GM12878 (cell line): ENCODE results near the gene UFC1. TPM values are rescaled to one million over a fixed set of nuclear protein-coding genes. Genes with fewer than 3 reads are reported as not detected.

ENCODE experiments used
- ATAC-seq: fragments of 200-7000 bp; cut with Tn5 transposase; 3 replicates; pipeline ENCODE4 v1.9.1; 2020; ENCODE audit warnings: mild to moderate bottlenecking, moderate library complexity
- BruUV-seq: library from RNA; stranded (reverse); fragments of 400-500 nt; replicated peaks from 2 replicates; lab custom pipeline; 2021; lab: Mats Ljungman, UMichigan
- CTCF ChIA-PET: fragments of 300-600 bp; sonication (Branson Sonifier 250); formaldehyde crosslinking; extraction: SDS; loops from one replicate; lab custom pipeline; 2021; ENCODE audit warnings: inconsistent platforms; lab: Yijun Ruan, JAX
- POLR2A ChIA-PET: fragments of 350-600 bp; formaldehyde crosslinking; extraction: SDS; loops from one replicate; lab custom pipeline; 2021; ENCODE audit warnings: inconsistent platforms; lab: Charles Lee
- RAD21 ChIA-PET: fragments of 300-600 bp; sonication (Branson Sonifier 250); formaldehyde crosslinking; loops from one replicate; lab custom pipeline; 2023; ENCODE audit warnings: antibody characterized with exemption; ENCODE audit not compliant: unreplicated experiment; lab: Charles Lee
- SMC1A ChIA-PET: fragments of 300-600 bp; sonication (Branson Sonifier 250); formaldehyde crosslinking; loops from one replicate; lab custom pipeline; 2023; ENCODE audit not compliant: unreplicated experiment, uncharacterized antibody; lab: Charles Lee
- DNase-seq: peaks from one replicate; pipeline ENCODE4 v3.0.0-alpha.2; 2011; ENCODE audit warnings: low read depth, low spot score
- FAIRE-seq: peaks from 3 replicates; lab custom pipeline; 2011; peaks lifted over from hg19 to GRCh38; lab: Jason Lieb, UNC
- H2AFZ ChIP-seq: 2 replicates; pipeline ENCODE4 v1.6.0; 2011; ENCODE audit warnings: low read depth, low read length, control low read depth; ENCODE audit not compliant: control insufficient read depth
- H3K27ac ChIP-seq: 2 replicates; pipeline ENCODE4 v1.5.1; 2011; ENCODE audit warnings: control low read depth; ENCODE audit not compliant: control insufficient read depth, insufficient read depth
- H3K27me3 ChIP-seq, 2 experiments: replicated peaks in 1 of 2; 2 replicates each; pipeline versions ENCODE4 v1.6.0 to v1.6.1; 2011; ENCODE audit warnings: low read length in 1 of 2; ENCODE audit not compliant: control insufficient read depth in 2 of 2, insufficient read depth in 2 of 2
- H3K36me3 ChIP-seq, 2 experiments: 2 replicates each; pipeline ENCODE4 v1.5.1; 2011; ENCODE audit warnings: low read length in 1 of 2; ENCODE audit not compliant: control insufficient read depth in 2 of 2, insufficient read depth in 2 of 2
- H3K4me1 ChIP-seq: 2 replicates; pipeline ENCODE4 v1.6.1; 2011; ENCODE audit warnings: mild to moderate bottlenecking, low read length, moderate library complexity, mixed read lengths; ENCODE audit not compliant: control insufficient read depth, insufficient read depth
- H3K4me2 ChIP-seq: 2 replicates; pipeline ENCODE4 v1.6.0; 2011; ENCODE audit warnings: control low read depth; ENCODE audit not compliant: control insufficient read depth, insufficient read depth
- H3K4me3 ChIP-seq: fragments of 200-600 bp; sonication (generic); 2 replicates; pipeline ENCODE4 v1.5.1; 2016
- H3K79me2 ChIP-seq: 2 replicates; pipeline ENCODE4 v1.6.0; 2011; ENCODE audit warnings: low read length; ENCODE audit not compliant: control insufficient read depth, insufficient read depth
- H3K9ac ChIP-seq: 2 replicates; pipeline ENCODE4 v1.8.0; 2011; ENCODE audit warnings: low read length, control low read depth, mixed read lengths; ENCODE audit not compliant: control insufficient read depth, insufficient read depth
- H3K9me3 ChIP-seq: replicated peaks from 3 replicates; pipeline ENCODE4 v1.5.1; 2011; ENCODE audit warnings: mild to moderate bottlenecking, low read length; ENCODE audit not compliant: control insufficient read depth, insufficient read depth
- H4K20me1 ChIP-seq: 2 replicates; pipeline ENCODE4 v1.6.0; 2011; ENCODE audit not compliant: control insufficient read depth, insufficient read depth
- ATF2 ChIP-seq: IDR thresholded peaks from 2 replicates; pipeline ENCODE4 v1.6.1; 2012; ENCODE audit warnings: low read length, inconsistent platforms
- JUND ChIP-seq: IDR thresholded peaks from 2 replicates; pipeline ENCODE4 v1.6.1; 2012; ENCODE audit warnings: low read depth, mild to moderate bottlenecking, low read length, improper control_type of control experiment, moderate library complexity
- LARP7 ChIP-seq: fragments of 450-650 bp; IDR thresholded peaks from 2 replicates; pipeline ENCODE4 v1.6.1; 2017; ENCODE audit warnings: mild to moderate bottlenecking
- POLR2AphosphoS2 ChIP-seq: IDR thresholded peaks from 2 replicates; pipeline ENCODE4 v1.6.1; 2011; ENCODE audit warnings: low read depth, mild to moderate bottlenecking, low read length, improper control_type of control experiment, moderate library complexity
- ZBTB33 ChIP-seq: fragments of 450-650 bp; IDR thresholded peaks from 2 replicates; pipeline ENCODE4 v1.6.1; 2017; ENCODE audit warnings: mild to moderate bottlenecking
- WGBS: methylation state at CpG from one replicate; pipeline ENCODE4 v1.1.6; 2016; ENCODE audit warnings: low lambda C conversion rate; ENCODE audit not compliant: insufficient replicate concordance, insufficient coverage; ENCODE audit errors: missing lambda C conversion rate; 5-methylcytosine and 5-hydroxymethylcytosine counted together
- in situ Hi-C: fragments of 300-500 bp; cut with MboI; formaldehyde crosslinking; loops from 9 replicates; pipeline ENCODE4 v1.14.3; 2018; ENCODE audit warnings: mixed read lengths
- intact Hi-C: fragments of 100-400 bp; cut with micrococcal nuclease; formaldehyde crosslinking; loops from one replicate; pipeline ENCODE4 v1.14.2; 2022; ENCODE audit not compliant: unreplicated experiment
- polyA plus RNA-seq, 11 experiments: library from polyadenylated mRNA; depleted of rRNA in 4 of 11; unstranded in 6 of 11; stranded (reverse) in 5 of 11; fragments of >200 nt; fragmentation: Nextera tagmentation in 4 of 11; fragmentation: Illumina TruSeq in 1 of 11; extraction: Ambion mirVana in 4 of 11; extraction: Trizol in 1 of 11; gene quantifications; 1 replicate in 1 of 11; 2 replicates in 10 of 11; pipeline versions ENCODE4 v1.2.1 to v1.2.3, GENCODE V29; 2011 to 2016; ENCODE audit warnings: inconsistent platforms in 2 of 11, missing spikeins in 2 of 11, low read depth in 1 of 11
- total RNA-seq, 4 experiments: library from RNA; depleted of rRNA in 3 of 4; stranded (reverse); fragments of >200 nt in 3 of 4; fragmentation: Illumina TruSeq in 1 of 4; extraction: Trizol in 1 of 4; gene quantifications; 2 replicates each; pipeline versions ENCODE4 v1.2.1 to v1.2.3, GENCODE V29; 2013 to 2021

Gene UFC1
- total and polyA plus RNA-seq, 10 of the 15 experiments (the other 5 are each of a cell fraction or from before 2014, with no cell fraction given): 95.9 to 239 (median 151) TPM

GRCh38 chr1:161198194-161198896, 44.6 kb downstream of the UFC1 start:
- no peak overlapping the region for H2AFZ ChIP-seq
- in situ Hi-C loops: loop anchor here (10.0 kb wide), 1 partner anchor 546 kb away; the partner anchor contains the start of gene DUSP12
- POLR2A ChIA-PET: no interaction called here
- H3K36me3 ChIP-seq: no peaks in the 10 kb centered on the region
- CTCF ChIA-PET: interaction anchor here (0.7 to 1.2 kb wide), 3 partner anchors 16 to 185 kb away, joined by 3 read pairs; partner anchors contain the start of gene TOMM40L
- RAD21 ChIA-PET: interaction anchor here (1.4 to 1.6 kb wide), 2 partner anchors 17 to 27 kb away, joined by 5 read pairs; partner anchors contain the start of gene TOMM40L
- H3K9ac ChIP-seq: no peak overlapping the region
- peaks cover 15% of the 10 kb centered on the region for H3K79me2 ChIP-seq
- H3K27me3 ChIP-seq: no peaks in the 10 kb centered on the region
- no peaks in the 10 kb centered on the region for H4K20me1 ChIP-seq
- H3K4me3 ChIP-seq: no peak overlapping the region
- intact Hi-C loops: no loop called here
- DNase-seq: no peak
- 57% methylated on average over 20 of the region's 20 CpGs for WGBS
- TF ChIP-seq POLR2AphosphoS2 (no peak), LARP7 (no peak), ZBTB33 (no peak), ATF2 (no peak), JUND (no peak)
- no peak overlapping the region for H3K4me2 ChIP-seq
- peaks cover 32% of the 10 kb centered on the region for H3K4me1 ChIP-seq
- H3K9me3 ChIP-seq: no peaks in the 10 kb centered on the region
- no peak overlapping the region for H3K27ac ChIP-seq
- no TSS peak for BruUV-seq
- FAIRE-seq: no peak
- ATAC-seq: no peak
- SMC1A ChIA-PET: no interaction called here
